Chondrocyte (in vitro differentiated cells): ENCODE data around the gene SBK1. TPM values are rescaled to one million over a fixed set of nuclear protein-coding genes. Genes with fewer than 3 reads are reported as not detected.

Source experiments
- DNase-seq: peaks from one replicate; pipeline ENCODE4 v3.0.0; 2021; ENCODE audit warnings: mixed read lengths, low spot score
- H3K27ac Mint-ChIP-seq: one replicate; pipeline ENCODE4 v1.8.0; 2021; ENCODE audit warnings: mild to moderate bottlenecking, moderate library complexity, mixed read lengths; ENCODE audit not compliant: unreplicated experiment
- H3K27me3 Mint-ChIP-seq: 2 replicates; pipeline ENCODE4 v1.8.0; 2021; ENCODE audit warnings: low read depth, mixed read lengths
- H3K36me3 Mint-ChIP-seq: 2 replicates; pipeline ENCODE4 v1.8.0; 2021; ENCODE audit warnings: low read depth, mixed read lengths
- H3K4me1 Mint-ChIP-seq: 2 replicates; pipeline ENCODE4 v1.8.0; 2021; ENCODE audit warnings: low read depth, mild to moderate bottlenecking, mixed read lengths
- H3K4me3 Mint-ChIP-seq: one replicate; pipeline ENCODE4 v1.8.0; 2021; ENCODE audit warnings: mild to moderate bottlenecking, moderate library complexity, mixed read lengths; ENCODE audit not compliant: unreplicated experiment
- H3K9me3 Mint-ChIP-seq: 2 replicates; pipeline ENCODE4 v1.8.0; 2021; ENCODE audit warnings: low read depth, mixed read lengths
- total RNA-seq: library from RNA; stranded (reverse); gene quantifications from 3 replicates; pipeline ENCODE4 v1.2.1, GENCODE V29; 2021
- TF ChIP-seq, protein P1 (sequence below): fragments of 200-600 bp; sonication (generic); IDR thresholded peaks from 2 replicates; pipeline ENCODE4 v1.5.0; 2021; ENCODE audit warnings: antibody characterized with exemption, mild to moderate bottlenecking, moderate library complexity

Gene SBK1
- total RNA-seq, 1 donor from 2014 or later = 1.5 TPM

DNA sequence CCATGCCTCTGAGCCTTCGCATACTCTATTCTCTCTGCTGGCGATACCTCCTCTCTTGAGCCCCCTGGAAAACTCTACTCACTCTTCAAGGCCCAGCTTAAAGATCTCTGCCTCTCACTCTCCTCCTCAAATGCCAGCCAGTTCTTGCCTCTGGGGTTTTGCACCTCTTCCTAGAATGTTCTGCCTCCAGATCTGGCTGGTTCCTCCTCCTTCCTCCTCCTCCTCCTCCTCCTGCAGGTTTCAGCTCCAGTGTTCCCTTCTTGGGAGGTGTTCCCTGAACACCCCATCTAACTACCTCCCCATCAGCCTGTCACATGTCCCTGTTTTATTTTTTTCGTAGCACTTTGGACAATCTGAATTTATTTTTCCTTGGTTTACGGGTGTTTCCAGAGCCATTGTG is 35.1 kb upstream of the SBK1 start:
- Mint-ChIP-seq H3K4me1 (peaks cover 10% of the 10 kb centered on the region), H3K9me3 (peaks cover 7% of the 10 kb centered on the region), H3K36me3 (no peaks in the 10 kb centered on the region), H3K27me3 (peaks cover 19% of the 10 kb centered on the region), H3K4me3 (no peak overlapping the region), H3K27ac (no peak overlapping the region)
- DNase-seq = no peak
- TF ChIP-seq, protein P1, sequence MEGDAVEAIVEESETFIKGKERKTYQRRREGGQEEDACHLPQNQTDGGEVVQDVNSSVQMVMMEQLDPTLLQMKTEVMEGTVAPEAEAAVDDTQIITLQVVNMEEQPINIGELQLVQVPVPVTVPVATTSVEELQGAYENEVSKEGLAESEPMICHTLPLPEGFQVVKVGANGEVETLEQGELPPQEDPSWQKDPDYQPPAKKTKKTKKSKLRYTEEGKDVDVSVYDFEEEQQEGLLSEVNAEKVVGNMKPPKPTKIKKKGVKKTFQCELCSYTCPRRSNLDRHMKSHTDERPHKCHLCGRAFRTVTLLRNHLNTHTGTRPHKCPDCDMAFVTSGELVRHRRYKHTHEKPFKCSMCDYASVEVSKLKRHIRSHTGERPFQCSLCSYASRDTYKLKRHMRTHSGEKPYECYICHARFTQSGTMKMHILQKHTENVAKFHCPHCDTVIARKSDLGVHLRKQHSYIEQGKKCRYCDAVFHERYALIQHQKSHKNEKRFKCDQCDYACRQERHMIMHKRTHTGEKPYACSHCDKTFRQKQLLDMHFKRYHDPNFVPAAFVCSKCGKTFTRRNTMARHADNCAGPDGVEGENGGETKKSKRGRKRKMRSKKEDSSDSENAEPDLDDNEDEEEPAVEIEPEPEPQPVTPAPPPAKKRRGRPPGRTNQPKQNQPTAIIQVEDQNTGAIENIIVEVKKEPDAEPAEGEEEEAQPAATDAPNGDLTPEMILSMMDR = no peak

DNA sequence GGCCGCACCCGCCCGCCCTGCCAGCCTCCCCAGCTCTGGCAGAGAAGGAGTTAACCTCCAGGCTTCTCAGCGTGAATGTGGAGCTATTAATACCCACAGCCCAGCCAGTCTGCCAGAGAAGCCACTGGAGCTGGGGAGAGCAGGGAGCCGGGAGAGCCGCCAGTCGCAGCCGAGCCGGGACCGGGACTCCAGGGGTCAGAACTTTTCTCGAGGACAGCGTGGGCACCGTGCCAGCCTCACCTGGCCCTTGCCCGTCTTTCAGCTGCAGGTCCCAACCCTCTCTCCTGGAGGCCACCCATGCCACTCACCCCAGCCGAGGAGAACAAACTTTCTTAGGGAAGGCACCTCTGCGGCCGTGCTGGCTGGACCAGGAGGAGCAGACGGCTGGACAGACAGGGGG is 33.8 kb upstream of the SBK1 start:
- no peaks in the 10 kb centered on the region for H3K9me3 Mint-ChIP-seq
- TF ChIP-seq, protein P1 = no peak
- H3K4me3 Mint-ChIP-seq = peak overlapping the region; percentile 67
- H3K36me3 Mint-ChIP-seq = peaks cover 2% of the 10 kb centered on the region
- DNase-seq = no peak
- H3K27me3 Mint-ChIP-seq = peaks cover 26% of the 10 kb centered on the region
- peaks cover 10% of the 10 kb centered on the region for H3K4me1 Mint-ChIP-seq
- no peak overlapping the region for H3K27ac Mint-ChIP-seq

GRCh38 chr16:28259091-28259780 is 33.1 kb upstream of the SBK1 start:
- Mint-ChIP-seq H3K4me1 (peaks cover 10% of the 10 kb centered on the region), H3K36me3 (peaks cover 2% of the 10 kb centered on the region), H3K4me3 (no peak overlapping the region), H3K27me3 (peaks cover 31% of the 10 kb centered on the region), H3K9me3 (no peaks in the 10 kb centered on the region), H3K27ac (no peak overlapping the region)
- TF ChIP-seq, protein P1 = no peak
- DNase-seq = no peak

GRCh38 chr16:28259781-28260150 is 32.6 kb upstream of the SBK1 start:
- no peak for DNase-seq
- TF ChIP-seq, protein P1 = no peak
- H3K4me1 Mint-ChIP-seq = peaks cover 10% of the 10 kb centered on the region
- peaks cover 34% of the 10 kb centered on the region for H3K27me3 Mint-ChIP-seq
- H3K27ac Mint-ChIP-seq = no peak overlapping the region
- H3K4me3 Mint-ChIP-seq = no peak overlapping the region
- no peaks in the 10 kb centered on the region for H3K9me3 Mint-ChIP-seq
- H3K36me3 Mint-ChIP-seq = peaks cover 2% of the 10 kb centered on the region

GRCh38 chr16:28260193-28260592 is 32.1 kb upstream of the SBK1 start:
- Mint-ChIP-seq H3K36me3 (peaks cover 2% of the 10 kb centered on the region), H3K27me3 (peaks cover 35% of the 10 kb centered on the region), H3K27ac (no peak overlapping the region), H3K4me3 (no peak overlapping the region), H3K9me3 (no peaks in the 10 kb centered on the region), H3K4me1 (peaks cover 10% of the 10 kb centered on the region)
- TF ChIP-seq, protein P1 = no peak
- no peak for DNase-seq
